Endothelial cell of umbilical vein (primary cell): ENCODE results near the gene OTOGL. TPM values are rescaled to one million over a fixed set of nuclear protein-coding genes. Genes with fewer than 3 reads are reported as not detected.

ENCODE experiments used
- BruUV-seq: library from RNA; stranded (reverse); fragments of 400-500 nt; replicated peaks from 2 replicates; lab custom pipeline; 2021; lab: Mats Ljungman, UMichigan
- CTCF ChIA-PET: fragments of 300-600, 350-600 bp; sonication (Branson Sonifier 250); formaldehyde crosslinking; loops from one replicate; lab custom pipeline; 2021; ENCODE audit warnings: antibody characterized with exemption, inconsistent platforms; lab: Charles Lee
- POLR2A ChIA-PET: fragments of 300-600, 350-600 bp; sonication (Branson Sonifier 250); formaldehyde crosslinking; loops from one replicate; lab custom pipeline; 2021; ENCODE audit warnings: antibody characterized with exemption, inconsistent platforms; lab: Charles Lee
- DNase-seq: peaks from one replicate; pipeline ENCODE4 v3.0.0-alpha.2; 2011; ENCODE audit warnings: low read depth, low spot score
- FAIRE-seq: peaks from 2 replicates; lab custom pipeline; 2011; peaks lifted over from hg19 to GRCh38; lab: Jason Lieb, UNC
- H2AFZ ChIP-seq: 2 replicates; pipeline ENCODE4 v1.6.0; 2012; ENCODE audit warnings: low read depth, low read length, control low read depth, inconsistent platforms
- H3K27ac ChIP-seq: 2 replicates; pipeline ENCODE4 v1.5.1; 2011; ENCODE audit warnings: low read depth, mild to moderate bottlenecking, control low read depth, low read length, moderate library complexity; ENCODE audit not compliant: insufficient read depth
- H3K27me3 ChIP-seq, 2 experiments: 2 replicates each; pipeline versions ENCODE4 v1.6.0 to v1.6.1; 2011; ENCODE audit warnings: low read length in 2 of 2, mixed read lengths in 1 of 2; ENCODE audit not compliant: control insufficient read depth in 2 of 2, insufficient read depth in 2 of 2
- H3K36me3 ChIP-seq, 2 experiments: 2 replicates in 1 of 2; 3 replicates in 1 of 2; pipeline ENCODE4 v1.5.1; 2011; ENCODE audit warnings: low read length in 2 of 2, mild to moderate bottlenecking in 1 of 2, moderate library complexity in 1 of 2; ENCODE audit not compliant: control insufficient read depth in 2 of 2, insufficient read depth in 2 of 2; ENCODE audit errors: extremely low read depth in 1 of 2
- H3K4me1 ChIP-seq: 3 replicates; pipeline ENCODE4 v1.5.1; 2011; ENCODE audit warnings: mild to moderate bottlenecking, low read length; ENCODE audit not compliant: control insufficient read depth, insufficient read depth; ENCODE audit errors: extremely low read depth
- H3K4me2 ChIP-seq: 2 replicates; pipeline ENCODE4 v1.6.1; 2011; ENCODE audit warnings: low read length, control low read depth, mixed read lengths; ENCODE audit not compliant: insufficient read depth
- H3K4me3 ChIP-seq, 3 experiments: fragments of 200-600 bp in 1 of 3; sonication (generic), shearing (Covaris generic) in 1 of 3; replicated peaks in 1 of 3; 2 replicates each; pipeline ENCODE4 v1.5.1; 2011 to 2016; ENCODE audit warnings: control low read depth in 3 of 3, low read length in 3 of 3, mild to moderate bottlenecking in 2 of 3, inconsistent platforms in 1 of 3, low read depth in 1 of 3, moderate library complexity in 1 of 3; ENCODE audit not compliant: insufficient read depth in 1 of 3
- H3K79me2 ChIP-seq: 2 replicates; pipeline ENCODE4 v1.6.0; 2012; ENCODE audit warnings: low read length, inconsistent platforms; ENCODE audit not compliant: control insufficient read depth, insufficient read depth
- H3K9ac ChIP-seq: replicated peaks from 2 replicates; pipeline ENCODE3; 2011; ENCODE audit warnings: low read length, control low read depth; ENCODE audit not compliant: insufficient read depth; ENCODE audit errors: extremely low read depth
- H3K9me1 ChIP-seq: replicated peaks from 3 replicates; pipeline ENCODE4 v1.6.0; 2011; ENCODE audit warnings: mild to moderate bottlenecking, low read length; ENCODE audit not compliant: control insufficient read depth, insufficient read depth; ENCODE audit errors: extremely low read depth
- H3K9me3 ChIP-seq: replicated peaks from 2 replicates; pipeline ENCODE4 v1.5.1; 2012; ENCODE audit warnings: low read length, inconsistent platforms; ENCODE audit not compliant: control insufficient read depth, insufficient read depth
- H4K20me1 ChIP-seq: replicated peaks from 2 replicates; pipeline ENCODE3; 2011; ENCODE audit warnings: mild to moderate bottlenecking, low read length; ENCODE audit not compliant: control insufficient read depth, insufficient read depth; ENCODE audit errors: extremely low read depth
- CTCF ChIP-seq, 2 donors: IDR thresholded peaks; 1 replicate in 1 of 2; 2 replicates in 1 of 2; pipeline ENCODE4 v1.5.1; 2011; ENCODE audit warnings: low read length in 2 of 2, mild to moderate bottlenecking in 2 of 2, moderate library complexity in 2 of 2, control low read depth in 1 of 2, inconsistent platforms in 1 of 2, low read depth in 1 of 2; ENCODE audit not compliant: insufficient read depth in 1 of 2; ENCODE audit errors: extremely low read depth in 1 of 2
- EZH2 ChIP-seq: IDR thresholded peaks from 2 replicates; pipeline ENCODE4 v1.6.1; 2012; ENCODE audit warnings: borderline replicate concordance, low read depth, mild to moderate bottlenecking, moderate library complexity, low read length, inconsistent platforms; ENCODE audit not compliant: severe bottlenecking
- FOS ChIP-seq: IDR thresholded peaks from 2 replicates; pipeline ENCODE4 v1.6.1; 2011; ENCODE audit warnings: mild to moderate bottlenecking, low read length, moderate library complexity, borderline replicate concordance; ENCODE audit not compliant: insufficient read depth
- GATA2 ChIP-seq: IDR thresholded peaks from 2 replicates; pipeline ENCODE4 v1.7.0; 2011; ENCODE audit warnings: low read depth, mild to moderate bottlenecking, moderate library complexity, mixed read lengths, low read length; ENCODE audit not compliant: insufficient read length, insufficient read depth
- JUN ChIP-seq: IDR thresholded peaks from 2 replicates; pipeline ENCODE4 v1.6.1; 2011; ENCODE audit warnings: borderline replicate concordance, low read depth; ENCODE audit not compliant: insufficient read length, insufficient read depth
- MAX ChIP-seq: IDR thresholded peaks from 2 replicates; pipeline ENCODE4 v1.6.1; 2011; ENCODE audit not compliant: insufficient read depth, insufficient read length
- MYC ChIP-seq: IDR thresholded peaks from one replicate; pipeline ENCODE4 v1.6.1; 2011; ENCODE audit warnings: mild to moderate bottlenecking, low read depth, low read length
- POLR2A ChIP-seq: IDR thresholded peaks from 2 replicates; pipeline ENCODE4 v1.6.1; 2012; ENCODE audit warnings: low read depth, mild to moderate bottlenecking, control low read depth, low read length
- POLR2AphosphoS5 ChIP-seq: IDR thresholded peaks from 2 replicates; pipeline ENCODE4 v1.6.1; 2012; ENCODE audit warnings: low read depth, mild to moderate bottlenecking, control low read depth, low read length, moderate library complexity; ENCODE audit not compliant: insufficient read depth
- dilution Hi-C: fragments of 300-500 bp; cut with MboI; formaldehyde crosslinking; loops from one replicate; pipeline ENCODE4 v1.15.0; 2019; ENCODE audit warnings: low sequenced_read_pairs; ENCODE audit not compliant: extremely low pct_ligation_motif_present
- intact Hi-C: fragments of 100-400 bp; cut with micrococcal nuclease; formaldehyde crosslinking; loops from one replicate; pipeline ENCODE4 v1.10.0; 2022
- polyA plus RNA-seq, 4 experiments: library from polyadenylated mRNA; depleted of rRNA in 3 of 4; stranded (reverse) in 3 of 4; unstranded in 1 of 4; fragments of >200 nt; gene quantifications; 2 replicates each; pipeline versions ENCODE4 v1.2.1 to v1.2.3, GENCODE V29; 2011 to 2012; ENCODE audit warnings: missing spikeins in 1 of 4
- small RNA-seq: library from RNA; depleted of rRNA; stranded (forward); fragments of <200 nt; gene quantifications from one replicate; pipeline ENCODE3, GENCODE V24; 2012; ENCODE audit warnings: low replicate concordance, low read depth; ENCODE audit not compliant: insufficient read depth, insufficient read length
- total RNA-seq: library from RNA; stranded (reverse); gene quantifications from 2 replicates; pipeline ENCODE4 v1.2.3, GENCODE V29; 2021

The OTOGL gene
- total and polyA plus RNA-seq, 2 donors (not counting 3 experiments of a cell fraction or from before 2014, with no cell fraction given): 1.4 to 2.0 TPM

DNA sequence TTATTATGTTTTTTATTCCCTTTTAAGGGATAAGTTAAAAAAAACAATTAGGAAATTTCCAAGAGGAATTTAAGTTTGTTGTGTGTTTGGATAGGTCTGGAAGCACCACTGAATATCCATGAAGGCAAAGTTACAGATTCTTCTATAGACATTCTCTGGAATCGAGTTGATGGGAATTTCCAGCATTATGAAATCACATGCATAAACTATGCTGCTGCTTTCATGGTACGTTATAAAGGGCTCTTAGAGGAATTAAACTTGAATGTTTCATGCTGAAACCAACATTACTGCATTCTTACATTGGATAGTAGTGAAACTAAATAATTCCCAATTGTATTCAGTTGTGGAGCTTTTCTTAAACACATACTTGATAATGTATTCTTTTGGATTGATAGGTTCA, 323.2 kb downstream of the OTOGL start:
- Histone ChIP-seq H3K27me3 (no peaks in the 10 kb centered on the region), H3K9me3 (no peaks in the 10 kb centered on the region), H3K36me3 (no peaks in the 10 kb centered on the region), H3K4me3 (no peak overlapping the region), H3K9ac (no peak overlapping the region), H3K4me1 (no peaks in the 10 kb centered on the region), H3K79me2 (no peaks in the 10 kb centered on the region), H3K9me1 (no peaks in the 10 kb centered on the region), H4K20me1 (no peaks in the 10 kb centered on the region), H2AFZ (no peak overlapping the region), H3K4me2 (no peak overlapping the region), H3K27ac (no peak overlapping the region)
- FAIRE-seq: no peak
- POLR2A ChIA-PET: no interaction called here
- no TSS peak for BruUV-seq
- TF ChIP-seq POLR2AphosphoS5: no peak
- no peak for TF ChIP-seq GATA2
- no peak for TF ChIP-seq JUN
- no peak for TF ChIP-seq CTCF (IDR thresholded peaks at IDR 0.05; ENCODE audit: extremely low read depth in 1 of 2, insufficient read depth in 1 of 2, low read depth in 1 of 2, low read length in 2 of 2)
- no peak for TF ChIP-seq FOS
- no peak for TF ChIP-seq MYC
- no peak for TF ChIP-seq EZH2
- no peak for TF ChIP-seq MAX
- TF ChIP-seq POLR2A: no peak
- intact Hi-C loops: no loop called here
- dilution Hi-C loops: no loop called here
- CTCF ChIA-PET: interaction anchor here (0.9 to 1.9 kb wide), 3 partner anchors 9 to 19 kb away, joined by 3 to 7 read pairs (median 4); no protein-coding TSS in a partner anchor
- DNase-seq: no peak

Small RNA genes lying within 50 kb of the gene (small RNA-seq; reads per million reads assigned to genes)
- gene RN7SKP261 (not detected), gene RNU7-106P (not detected)

Other genes starting within 250 kb of the OTOGL start
- gene PPP1R12A, start 164.4 kb upstream of the OTOGL start, total RNA-seq: 83.9 and 86.8 TPM in 2 replicates
- gene PPP1R12A, start 164.4 kb upstream of the OTOGL start, polyA plus RNA-seq: 10.4 and 12.9 TPM in 2 replicates